H9 (cell line): ENCODE measurements around the gene ANKDD1B. TPM values are rescaled to one million over a fixed set of nuclear protein-coding genes. Genes with fewer than 3 reads are reported as not detected.

Experiments
- DNase-seq: peaks from one replicate; pipeline ENCODE4 v3.0.0-alpha.2; 2017
- H2AFZ ChIP-seq: one replicate; pipeline ENCODE4 v1.6.1; 2013; ENCODE audit warnings: mild to moderate bottlenecking, low read length, control low read depth, moderate library complexity
- H2AK5ac ChIP-seq: 2 replicates; pipeline ENCODE4 v1.6.1; 2013; ENCODE audit warnings: low read length, control low read depth, mixed read lengths; ENCODE audit not compliant: insufficient read length
- H2BK120ac ChIP-seq: one replicate; pipeline ENCODE4 v1.6.1; 2013; ENCODE audit warnings: low read depth, mild to moderate bottlenecking, low read length, control low read depth, inconsistent platforms; ENCODE audit not compliant: poor library complexity, severe bottlenecking
- H2BK12ac ChIP-seq: 2 replicates; pipeline ENCODE4 v1.6.1; 2013; ENCODE audit warnings: low read length, control low read depth, mixed read lengths, low read depth; ENCODE audit not compliant: insufficient read length
- H2BK15ac ChIP-seq: 2 replicates; pipeline ENCODE4 v1.6.1; 2013; ENCODE audit warnings: low read depth, low read length, control low read depth
- H2BK20ac ChIP-seq: one replicate; pipeline ENCODE4 v1.6.1; 2013; ENCODE audit warnings: low read depth, mild to moderate bottlenecking, low read length, control low read depth, inconsistent platforms; ENCODE audit not compliant: poor library complexity, severe bottlenecking
- H2BK5ac ChIP-seq: 2 replicates; pipeline ENCODE4 v1.6.1; 2013; ENCODE audit warnings: low read length, control low read depth, mixed read lengths; ENCODE audit not compliant: insufficient read length
- H3K14ac ChIP-seq: 2 replicates; pipeline ENCODE4 v1.6.1; 2013; ENCODE audit warnings: low read length, control low read depth; ENCODE audit not compliant: insufficient read depth
- H3K18ac ChIP-seq: 2 replicates; pipeline ENCODE4 v1.6.1; 2013; ENCODE audit warnings: low read depth, mild to moderate bottlenecking, mixed read lengths, low read length, control low read depth; ENCODE audit not compliant: insufficient read length
- H3K23ac ChIP-seq: 2 replicates; pipeline ENCODE4 v1.6.1; 2013; ENCODE audit warnings: low read length, control low read depth, mixed read lengths, low read depth; ENCODE audit not compliant: insufficient read length
- H3K23me2 ChIP-seq: 2 replicates; pipeline ENCODE4 v1.6.1; 2013; ENCODE audit warnings: low read depth, mild to moderate bottlenecking, mixed read lengths, low read length, control low read depth; ENCODE audit not compliant: insufficient read length, poor library complexity, severe bottlenecking
- H3K27ac ChIP-seq: 2 replicates; pipeline ENCODE4 v1.5.1; 2013; ENCODE audit warnings: low read length, control low read depth, mixed read lengths, low read depth; ENCODE audit not compliant: insufficient read length
- H3K27me3 ChIP-seq: 2 replicates; pipeline ENCODE4 v1.6.1; 2013; ENCODE audit warnings: low read length, control low read depth, inconsistent platforms; ENCODE audit not compliant: insufficient read depth
- H3K4ac ChIP-seq: 2 replicates; pipeline ENCODE4 v1.6.1; 2013; ENCODE audit warnings: low read depth, mild to moderate bottlenecking, control low read depth, inconsistent platforms, low read length, moderate library complexity
- H3K4me1 ChIP-seq: 2 replicates; pipeline ENCODE4 v1.6.1; 2013; ENCODE audit warnings: low read length, control low read depth, inconsistent platforms; ENCODE audit not compliant: insufficient read depth
- H3K4me2 ChIP-seq: 2 replicates; pipeline ENCODE4 v1.6.1; 2013; ENCODE audit warnings: low read length, control low read depth, mixed read lengths; ENCODE audit not compliant: insufficient read length, insufficient read depth
- H3K56ac ChIP-seq: 2 replicates; pipeline ENCODE4 v1.6.1; 2013; ENCODE audit warnings: low read depth, mild to moderate bottlenecking, mixed read lengths, low read length, control low read depth; ENCODE audit not compliant: insufficient read length
- H3K79me1 ChIP-seq: 2 replicates; pipeline ENCODE4 v1.6.1; 2013; ENCODE audit warnings: low read depth, mild to moderate bottlenecking, moderate library complexity, low read length, control low read depth, inconsistent platforms; ENCODE audit not compliant: insufficient read depth, poor library complexity, severe bottlenecking
- H3K79me2 ChIP-seq: 2 replicates; pipeline ENCODE4 v1.6.1; 2013; ENCODE audit warnings: low read length, control low read depth, inconsistent platforms; ENCODE audit not compliant: insufficient read depth
- H3K9ac ChIP-seq: 2 replicates; pipeline ENCODE4 v1.6.1; 2013; ENCODE audit warnings: low read length, control low read depth, mixed read lengths; ENCODE audit not compliant: insufficient read length; ENCODE audit errors: extremely low read depth
- H3K9me3 ChIP-seq: one replicate; pipeline ENCODE4 v1.6.1; 2013; ENCODE audit warnings: low read depth, low read length, inconsistent platforms; ENCODE audit not compliant: control insufficient read depth
- H3T11ph ChIP-seq: one replicate; pipeline ENCODE4 v1.6.1; 2013; ENCODE audit warnings: mild to moderate bottlenecking, low read length, control low read depth, inconsistent platforms
- H4K20me1 ChIP-seq: one replicate; pipeline ENCODE4 v1.6.1; 2013; ENCODE audit not compliant: control insufficient read depth, insufficient read length, insufficient read depth
- H4K5ac ChIP-seq: 2 replicates; pipeline ENCODE4 v1.6.1; 2013; ENCODE audit warnings: low read depth, mild to moderate bottlenecking, mixed read lengths, low read length, control low read depth; ENCODE audit not compliant: insufficient read length
- H4K8ac ChIP-seq: replicated peaks from 2 replicates; pipeline ENCODE4 v1.6.1; 2013; ENCODE audit warnings: low read length, control low read depth, mixed read lengths, low read depth; ENCODE audit not compliant: insufficient read length
- H4K91ac ChIP-seq: 2 replicates; pipeline ENCODE4 v1.6.1; 2013; ENCODE audit warnings: low read depth, mild to moderate bottlenecking, moderate library complexity, mixed read lengths, low read length, control low read depth; ENCODE audit not compliant: insufficient read length
- H3K27ac Mint-ChIP-seq, 3 experiments: 2 replicates in 2 of 3; 3 replicates in 1 of 3; pipeline ENCODE4 v1.8.0; 2020 to 2021; ENCODE audit warnings: mixed read lengths in 3 of 3, mild to moderate bottlenecking in 1 of 3, moderate library complexity in 1 of 3
- H3K27me3 Mint-ChIP-seq: 2 replicates; pipeline ENCODE4 v1.8.0; 2021; ENCODE audit warnings: low read depth, mild to moderate bottlenecking, moderate library complexity, mixed read lengths
- H3K36me3 Mint-ChIP-seq, 3 experiments: 2 replicates in 2 of 3; 3 replicates in 1 of 3; pipeline ENCODE4 v1.8.0; 2020 to 2021; ENCODE audit warnings: low read depth in 3 of 3, mixed read lengths in 3 of 3; ENCODE audit not compliant: insufficient read depth in 1 of 3
- H3K4me1 Mint-ChIP-seq, 2 experiments: 2 replicates each; pipeline ENCODE4 v1.8.0; 2020; ENCODE audit warnings: mixed read lengths in 2 of 2
- H3K4me3 Mint-ChIP-seq, 2 experiments: 2 replicates in 1 of 2; 3 replicates in 1 of 2; pipeline ENCODE4 v1.8.0; 2020 to 2021; ENCODE audit warnings: mild to moderate bottlenecking in 2 of 2, mixed read lengths in 2 of 2, moderate library complexity in 1 of 2
- H3K9me3 Mint-ChIP-seq, 2 experiments: 2 replicates in 1 of 2; 3 replicates in 1 of 2; pipeline ENCODE4 v1.8.0; 2020; ENCODE audit warnings: mild to moderate bottlenecking in 2 of 2, mixed read lengths in 2 of 2, moderate library complexity in 1 of 2
- CTCF ChIP-seq: fragments of 200-600 bp; sonication (generic); conservative IDR thresholded peaks from 3 replicates; pipeline ENCODE4 v1.8.0; 2021; ENCODE audit warnings: antibody characterized with exemption, mild to moderate bottlenecking
- WGBS: extraction: QIAGEN DNeasy Blood & Tissue Kit; methylation state at CpG from one replicate; pipeline ENCODE4 v1.1.7; 2013; ENCODE audit warnings: missing lambda C conversion rate, low lambda C conversion rate, mixed read lengths; ENCODE audit not compliant: insufficient read length; ENCODE audit errors: extremely low coverage; 5-methylcytosine and 5-hydroxymethylcytosine counted together
- total RNA-seq: library from RNA; stranded (reverse); gene quantifications from 2 replicates; pipeline ENCODE4 v1.2.1, GENCODE V29; 2021

The ANKDD1B gene
- total RNA-seq, 1 experiment from 2014 or later, result 0.33 TPM

GRCh38 chr5:75612901-75613300 is 1.6 kb downstream of the ANKDD1B start:
- Histone ChIP-seq H2BK12ac (no peak overlapping the region), H3K27me3 (no peaks in the 10 kb centered on the region), H3K18ac (no peak overlapping the region), H2BK20ac (no peak overlapping the region), H3K23me2 (peaks cover 11% of the 10 kb centered on the region), H3K79me2 (no peaks in the 10 kb centered on the region; the same call in 1 of the 2 replicates), H3K14ac (no peak overlapping the region), H3K4me2 (no peak overlapping the region), H4K5ac (no peak overlapping the region), H4K91ac (no peak overlapping the region), H2BK5ac (no peak overlapping the region), H4K8ac (no peak overlapping the region), H3T11ph (no peak overlapping the region), H3K56ac (no peak overlapping the region), H2BK120ac (no peak overlapping the region), H2BK15ac (no peak overlapping the region), H2AFZ (no peak overlapping the region), H3K4me1 (no peaks in the 10 kb centered on the region; the same call in 1 of the 2 replicates), H3K27ac (no peak overlapping the region), H3K23ac (no peak overlapping the region), H3K9ac (no peak overlapping the region), H2AK5ac (no peak overlapping the region), H3K9me3 (no peaks in the 10 kb centered on the region), H3K79me1 (no peaks in the 10 kb centered on the region), H4K20me1 (no peaks in the 10 kb centered on the region), H3K4ac (no peak overlapping the region)
- H3K9me3 Mint-ChIP-seq, result no peaks in the 10 kb centered on the region; a peak in 1 of 5 replicates
- H3K27me3 Mint-ChIP-seq, result 0 out of 2 replicates have a peak, but pooled peaks cover 3% of the 10 kb centered on the region
- H3K36me3 Mint-ChIP-seq, result no peaks in the 10 kb centered on the region
- H3K4me3 Mint-ChIP-seq, result no peak overlapping the region; a peak in 1 of 5 replicates
- H3K27ac Mint-ChIP-seq, result no peak overlapping the region
- peaks cover 35 to 43% of the 10 kb centered on the region in 2 experiments for H3K4me1 Mint-ChIP-seq
- TF ChIP-seq CTCF, result no peak
- no CpG with 5 or more reads among the region's 3 CpGs for WGBS
- no peak for DNase-seq
